Activated naive CD8-positive, alpha-beta T cell (primary cell): ENCODE data around the gene CEP350.

Experiments
- H3K27ac Mint-ChIP-seq: one replicate; pipeline ENCODE4 v1.8.0; 2021; ENCODE audit warnings: mixed read lengths
- H3K27me3 Mint-ChIP-seq: one replicate; pipeline ENCODE4 v1.8.0; 2021; ENCODE audit warnings: mixed read lengths
- H3K36me3 Mint-ChIP-seq: one replicate; pipeline ENCODE4 v1.8.0; 2021; ENCODE audit warnings: mixed read lengths
- H3K4me1 Mint-ChIP-seq: one replicate; pipeline ENCODE4 v1.8.0; 2021; ENCODE audit warnings: low read depth, mixed read lengths
- H3K4me3 Mint-ChIP-seq: one replicate; pipeline ENCODE4 v1.8.0; 2021; ENCODE audit warnings: mild to moderate bottlenecking, mixed read lengths
- H3K9me3 Mint-ChIP-seq: one replicate; pipeline ENCODE4 v1.8.0; 2021; ENCODE audit warnings: low read depth, mixed read lengths

The CEP350 gene

GRCh38 chr1:179954493-179955286 lies at the start of gene CEP350:
CEP350 (plus strand) TSS chr1:179954810; CDS start chr1:179986182, 31,372 bp downstream.
- Mint-ChIP-seq H3K4me1 (peaks cover 60% of the 10 kb centered on the region), H3K27me3 (no peaks in the 10 kb centered on the region), H3K9me3 (no peaks in the 10 kb centered on the region), H3K27ac (peak within 1 kb of the TSS; percentile 95), H3K36me3 (no peaks in the 10 kb centered on the region), H3K4me3 (peak within 1 kb of the TSS; percentile 92)

GRCh38 chr1:179910934-179911333 lies 43.7 kb upstream of the CEP350 start:
- no peaks in the 10 kb centered on the region for H3K27me3 Mint-ChIP-seq

GRCh38 chr1:179911812-179912211 lies 42.8 kb upstream of the CEP350 start:
- peaks cover 11% of the 10 kb centered on the region for H3K4me1 Mint-ChIP-seq
- no peaks in the 10 kb centered on the region for H3K27me3 Mint-ChIP-seq
- H3K9me3 Mint-ChIP-seq: no peaks in the 10 kb centered on the region
- no peak overlapping the region for H3K4me3 Mint-ChIP-seq
- H3K36me3 Mint-ChIP-seq: peaks cover 6% of the 10 kb centered on the region
- no peak overlapping the region for H3K27ac Mint-ChIP-seq

More at GRCh38 chr1:179910934-179911333, 43.7 kb upstream of the CEP350 start:
- Mint-ChIP-seq H3K36me3 (peaks cover 6% of the 10 kb centered on the region), H3K27ac (peak overlapping the region; percentile 50), H3K9me3 (no peaks in the 10 kb centered on the region), H3K4me3 (no peak overlapping the region), H3K4me1 (peaks cover 11% of the 10 kb centered on the region)

- H3K27me3 Mint-ChIP-seq: no peaks in the 10 kb centered on the region
- H3K27ac Mint-ChIP-seq: peak overlapping the region; percentile 67
- no peaks in the 10 kb centered on the region for H3K9me3 Mint-ChIP-seq
- H3K4me1 Mint-ChIP-seq: peaks cover 9% of the 10 kb centered on the region
- no peak overlapping the region for H3K4me3 Mint-ChIP-seq
- peaks cover 11% of the 10 kb centered on the region for H3K36me3 Mint-ChIP-seq
Observed at GRCh38 chr1:179917601-179918429, 36.8 kb upstream of the CEP350 start.

GRCh38 chr1:179921472-179921871 lies 33.1 kb upstream of the CEP350 start:
- Mint-ChIP-seq H3K9me3 (peaks cover 2% of the 10 kb centered on the region), H3K27ac (no peak overlapping the region), H3K27me3 (no peaks in the 10 kb centered on the region), H3K4me3 (no peak overlapping the region), H3K36me3 (peaks cover 11% of the 10 kb centered on the region), H3K4me1 (peaks cover 9% of the 10 kb centered on the region)

- Mint-ChIP-seq H3K27ac (no peak overlapping the region), H3K4me3 (no peak overlapping the region), H3K9me3 (peaks cover 3% of the 10 kb centered on the region), H3K4me1 (peaks cover 9% of the 10 kb centered on the region), H3K36me3 (peaks cover 10% of the 10 kb centered on the region), H3K27me3 (no peaks in the 10 kb centered on the region)
Observed at GRCh38 chr1:179921981-179922872, 32.4 kb upstream of the CEP350 start.

- Mint-ChIP-seq H3K27me3 (no peaks in the 10 kb centered on the region), H3K9me3 (peaks cover 3% of the 10 kb centered on the region), H3K4me1 (peaks cover 6% of the 10 kb centered on the region), H3K27ac (no peak overlapping the region), H3K4me3 (no peak overlapping the region), H3K36me3 (peaks cover 9% of the 10 kb centered on the region)
Observed at GRCh38 chr1:179923029-179923428, 31.6 kb upstream of the CEP350 start.

- Mint-ChIP-seq H3K4me1 (no peaks in the 10 kb centered on the region), H3K9me3 (peaks cover 3% of the 10 kb centered on the region), H3K36me3 (peaks cover 3% of the 10 kb centered on the region), H3K27ac (no peak overlapping the region), H3K27me3 (no peaks in the 10 kb centered on the region), H3K4me3 (no peak overlapping the region)
Observed at GRCh38 chr1:179924268-179924667, 30.3 kb upstream of the CEP350 start.

- no peaks in the 10 kb centered on the region for H3K4me1 Mint-ChIP-seq
- H3K4me3 Mint-ChIP-seq: no peak overlapping the region
- H3K36me3 Mint-ChIP-seq: peaks cover 3% of the 10 kb centered on the region
- peaks cover 3% of the 10 kb centered on the region for H3K9me3 Mint-ChIP-seq
- no peaks in the 10 kb centered on the region for H3K27me3 Mint-ChIP-seq
- no peak overlapping the region for H3K27ac Mint-ChIP-seq
Observed at GRCh38 chr1:179925302-179925701, 29.3 kb upstream of the CEP350 start.

GRCh38 chr1:179925922-179926849 lies 28.4 kb upstream of the CEP350 start:
- H3K27me3 Mint-ChIP-seq: no peaks in the 10 kb centered on the region
- no peaks in the 10 kb centered on the region for H3K4me1 Mint-ChIP-seq
- peaks cover 3% of the 10 kb centered on the region for H3K36me3 Mint-ChIP-seq
- peaks cover 3% of the 10 kb centered on the region for H3K9me3 Mint-ChIP-seq
- no peak overlapping the region for H3K4me3 Mint-ChIP-seq
- no peak overlapping the region for H3K27ac Mint-ChIP-seq

- H3K27me3 Mint-ChIP-seq: no peaks in the 10 kb centered on the region
- H3K36me3 Mint-ChIP-seq: peaks cover 3% of the 10 kb centered on the region
- no peak overlapping the region for H3K4me3 Mint-ChIP-seq
- H3K27ac Mint-ChIP-seq: no peak overlapping the region
- H3K9me3 Mint-ChIP-seq: peaks cover 3% of the 10 kb centered on the region
- no peaks in the 10 kb centered on the region for H3K4me1 Mint-ChIP-seq
Observed at GRCh38 chr1:179926850-179927205, 27.8 kb upstream of the CEP350 start.

GRCh38 chr1:179929955-179930798 lies 24.4 kb upstream of the CEP350 start:
- H3K27me3 Mint-ChIP-seq: peaks cover 1% of the 10 kb centered on the region
- H3K4me1 Mint-ChIP-seq: no peaks in the 10 kb centered on the region
- peaks cover 3% of the 10 kb centered on the region for H3K36me3 Mint-ChIP-seq
- H3K27ac Mint-ChIP-seq: no peak overlapping the region
- peaks cover 3% of the 10 kb centered on the region for H3K9me3 Mint-ChIP-seq
- no peak overlapping the region for H3K4me3 Mint-ChIP-seq

GRCh38 chr1:179930867-179931266 lies 23.7 kb upstream of the CEP350 start:
- H3K4me3 Mint-ChIP-seq: no peak overlapping the region
- peaks cover 1% of the 10 kb centered on the region for H3K27me3 Mint-ChIP-seq
- H3K27ac Mint-ChIP-seq: no peak overlapping the region
- peaks cover 3% of the 10 kb centered on the region for H3K9me3 Mint-ChIP-seq
- H3K36me3 Mint-ChIP-seq: peaks cover 3% of the 10 kb centered on the region
- no peaks in the 10 kb centered on the region for H3K4me1 Mint-ChIP-seq
